Mucosa of descending colon (tissue), 3 donors: ENCODE measurements around the gene C5orf46. TPM values are rescaled to one million over a fixed set of nuclear protein-coding genes. Genes with fewer than 3 reads are reported as not detected.
A peak's percentile ranks its signal among the peaks of the same experiment; 100 is the strongest.

Experiments
- ATAC-seq: fragments of 200-7000 bp; cut with Tn5 transposase; one replicate; pipeline ENCODE4 v1.9.1; 2020; ENCODE audit warnings: mild to moderate bottlenecking, moderate library complexity
- DNase-seq, 3 donors: peaks; one replicate each; pipeline ENCODE4 v3.0.0-alpha.2; 2020
- H3K36me3 ChIP-seq: fragments of 200-600 bp; one replicate; pipeline ENCODE4 v1.8.0; 2021; ENCODE audit warnings: low read depth, mild to moderate bottlenecking
- H3K4me1 ChIP-seq: fragments of 200-600 bp; one replicate; pipeline ENCODE4 v1.8.0; 2021; ENCODE audit warnings: low read depth, mild to moderate bottlenecking
- H3K4me3 ChIP-seq: fragments of 200-600 bp; one replicate; pipeline ENCODE4 v1.8.0; 2021; ENCODE audit warnings: mild to moderate bottlenecking
- H3K9me3 ChIP-seq: fragments of 200-600 bp; one replicate; pipeline ENCODE4 v1.8.0; 2021; ENCODE audit warnings: mild to moderate bottlenecking
- intact Hi-C, 2 donors: fragments of 100-400 bp; cut with DNase I in 1 of 2; cut with micrococcal nuclease in 1 of 2; formaldehyde crosslinking; loops; one replicate each; pipeline versions ENCODE4 v1.11.0 to v1.11.1; 2022; cut with DNase I, micrococcal nuclease
- total RNA-seq, 3 donors: library from RNA; stranded (reverse); fragmentation: NEBNext Ultra II Directional in 2 of 3; extraction: Animal tissue kit (Norgen Biotek cat#: 25700) in 2 of 3; gene quantifications; one replicate each; pipeline versions ENCODE4 v1.2.1 to v1.2.4, GENCODE V29; 2021 to 2023
- TF ChIP-seq, protein P1 (sequence below): fragments of 200-600 bp; IDR thresholded peaks from one replicate; pipeline ENCODE4 v1.8.0; 2022; ENCODE audit warnings: antibody characterized with exemption, mild to moderate bottlenecking
- donor health status: DM: no; HTN: no; CAD: no; lungs with moderate emphysema.
- donor health status: DM: no; HTN: no; CAD: no.
- donor health status: DM: no; HTN: yes; CAD: no.

C5orf46 gene
- total RNA-seq, 3 donors from 2014 or later = not detected

DNA sequence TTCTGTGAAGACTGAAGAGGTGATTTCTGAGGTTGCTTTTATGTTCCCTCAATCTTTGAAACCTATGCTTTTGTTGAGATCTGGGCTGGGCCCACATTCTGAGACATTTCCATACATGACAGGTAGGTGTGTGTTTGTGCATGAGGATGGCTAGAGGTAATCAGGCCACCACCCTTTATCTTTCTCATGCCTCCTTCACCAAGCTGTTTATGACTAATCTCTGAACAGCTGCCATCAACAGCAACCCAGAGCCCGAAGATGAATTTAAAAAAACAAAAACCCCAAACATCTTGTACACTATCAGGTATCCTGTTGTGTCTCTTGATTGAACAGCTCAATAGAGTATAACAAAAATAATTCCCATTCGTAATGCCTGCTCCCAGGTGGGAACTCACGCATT is 12.6 kb upstream of the C5orf46 start:
- H3K9me3 ChIP-seq = no peaks in the 10 kb centered on the region
- TF ChIP-seq, protein P1, sequence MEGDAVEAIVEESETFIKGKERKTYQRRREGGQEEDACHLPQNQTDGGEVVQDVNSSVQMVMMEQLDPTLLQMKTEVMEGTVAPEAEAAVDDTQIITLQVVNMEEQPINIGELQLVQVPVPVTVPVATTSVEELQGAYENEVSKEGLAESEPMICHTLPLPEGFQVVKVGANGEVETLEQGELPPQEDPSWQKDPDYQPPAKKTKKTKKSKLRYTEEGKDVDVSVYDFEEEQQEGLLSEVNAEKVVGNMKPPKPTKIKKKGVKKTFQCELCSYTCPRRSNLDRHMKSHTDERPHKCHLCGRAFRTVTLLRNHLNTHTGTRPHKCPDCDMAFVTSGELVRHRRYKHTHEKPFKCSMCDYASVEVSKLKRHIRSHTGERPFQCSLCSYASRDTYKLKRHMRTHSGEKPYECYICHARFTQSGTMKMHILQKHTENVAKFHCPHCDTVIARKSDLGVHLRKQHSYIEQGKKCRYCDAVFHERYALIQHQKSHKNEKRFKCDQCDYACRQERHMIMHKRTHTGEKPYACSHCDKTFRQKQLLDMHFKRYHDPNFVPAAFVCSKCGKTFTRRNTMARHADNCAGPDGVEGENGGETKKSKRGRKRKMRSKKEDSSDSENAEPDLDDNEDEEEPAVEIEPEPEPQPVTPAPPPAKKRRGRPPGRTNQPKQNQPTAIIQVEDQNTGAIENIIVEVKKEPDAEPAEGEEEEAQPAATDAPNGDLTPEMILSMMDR = no peak
- no peaks in the 10 kb centered on the region for H3K36me3 ChIP-seq
- H3K4me1 ChIP-seq = no peaks in the 10 kb centered on the region
- ATAC-seq = no peak
- intact Hi-C loops = no loop called here
- DNase-seq = no peak
- no peak overlapping the region for H3K4me3 ChIP-seq

DNA sequence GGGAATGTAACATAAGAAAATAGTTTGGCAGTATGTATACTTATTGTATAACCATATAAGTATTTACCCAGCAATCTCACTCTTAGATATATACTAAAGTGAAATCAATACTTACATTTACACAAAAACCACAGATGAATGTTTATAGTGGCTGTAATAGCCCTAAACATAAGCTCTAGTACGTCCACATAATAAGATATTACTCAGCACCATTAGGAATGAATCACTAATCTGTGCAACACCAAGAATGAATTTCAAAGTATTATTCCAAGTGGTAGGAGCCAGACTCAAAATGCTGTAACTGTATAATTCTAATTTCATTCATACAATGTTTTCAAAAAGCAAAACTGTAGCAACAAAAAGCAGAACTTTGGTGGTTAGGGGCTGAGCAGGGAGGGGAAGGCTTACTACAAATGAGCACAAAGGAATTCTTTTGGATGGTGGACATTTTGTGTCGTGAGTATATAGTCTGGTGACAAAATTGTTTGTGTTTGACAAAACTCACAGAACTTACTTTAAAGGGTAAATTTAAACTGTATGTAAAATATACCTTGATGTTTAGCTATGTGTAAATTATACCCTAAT is 11.9 kb upstream of the C5orf46 start:
- Histone ChIP-seq H3K4me3 (no peak overlapping the region), H3K9me3 (no peaks in the 10 kb centered on the region), H3K36me3 (no peaks in the 10 kb centered on the region), H3K4me1 (no peaks in the 10 kb centered on the region)
- intact Hi-C loops = no loop called here
- TF ChIP-seq, protein P1 = no peak
- DNase-seq = no peak
- no peak for ATAC-seq

DNA sequence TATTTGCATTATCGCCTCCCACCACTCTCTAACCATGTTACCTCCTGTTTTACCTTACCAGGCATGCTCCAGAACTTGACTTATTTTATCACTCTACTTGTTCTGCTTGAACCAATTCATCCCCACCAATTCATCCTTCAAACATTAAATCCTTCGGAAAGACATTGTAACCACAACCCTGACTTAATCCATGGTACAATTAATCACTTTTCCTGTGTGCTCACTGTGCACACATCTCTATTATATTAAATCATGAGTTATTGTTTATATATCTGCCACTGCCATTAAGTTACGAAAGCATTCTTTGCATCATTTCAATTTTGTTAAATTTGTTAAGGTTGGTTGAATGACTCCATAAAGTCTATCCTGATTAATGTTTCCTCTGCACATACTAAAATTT is 7.4 kb upstream of the C5orf46 start:
- Histone ChIP-seq H3K36me3 (no peaks in the 10 kb centered on the region), H3K4me1 (no peaks in the 10 kb centered on the region), H3K4me3 (no peak overlapping the region), H3K9me3 (no peaks in the 10 kb centered on the region)
- DNase-seq = no peak
- TF ChIP-seq, protein P1 = no peak
- ATAC-seq = no peak
- intact Hi-C loops = no loop called here

DNA sequence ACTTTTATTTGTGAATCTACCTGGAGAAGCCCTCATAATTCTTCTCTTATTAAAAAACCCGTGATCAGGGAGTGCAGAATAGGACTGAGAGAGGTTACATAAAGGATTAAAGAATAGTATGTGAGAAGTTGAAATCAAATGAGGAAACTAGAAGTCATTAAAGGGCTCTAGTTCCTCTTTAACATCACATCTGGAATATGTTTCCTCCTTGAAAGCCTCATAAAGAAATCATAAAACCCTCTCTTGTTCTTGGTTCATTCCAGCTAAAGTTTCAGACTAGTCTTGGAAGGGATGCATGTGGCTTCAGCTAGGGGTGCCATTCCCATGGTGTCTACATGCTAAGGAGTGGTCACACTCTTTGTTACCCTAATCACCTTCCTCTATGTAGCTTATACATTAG is 5.7 kb upstream of the C5orf46 start:
- TF ChIP-seq, protein P1 = no peak
- DNase-seq = no peak
- Histone ChIP-seq H3K4me1 (no peaks in the 10 kb centered on the region), H3K4me3 (no peak overlapping the region), H3K36me3 (no peaks in the 10 kb centered on the region), H3K9me3 (no peaks in the 10 kb centered on the region)
- ATAC-seq = peak; percentile 24
- intact Hi-C loops = no loop called here

DNA sequence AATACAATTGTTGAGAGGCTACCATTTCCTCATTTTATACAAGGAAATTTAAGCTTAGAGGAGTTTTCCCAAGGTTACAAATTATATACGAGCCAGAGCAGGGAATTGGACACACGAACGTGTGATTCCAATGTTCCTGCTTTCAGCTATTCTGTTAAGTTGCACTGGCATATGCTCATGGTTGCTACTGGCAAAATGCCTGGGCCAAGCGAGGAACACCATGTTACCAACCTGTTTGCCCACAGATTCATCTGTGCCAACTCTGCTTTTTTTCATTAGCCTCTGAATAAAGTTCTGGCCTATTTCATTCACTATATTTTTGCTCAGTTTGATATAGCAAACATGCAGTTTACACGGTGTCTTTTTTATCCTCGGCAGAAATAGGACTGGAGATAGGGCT is 5.1 kb upstream of the C5orf46 start:
- Histone ChIP-seq H3K36me3 (no peaks in the 10 kb centered on the region), H3K4me3 (no peak overlapping the region), H3K4me1 (no peaks in the 10 kb centered on the region), H3K9me3 (no peaks in the 10 kb centered on the region)
- TF ChIP-seq, protein P1 = no peak
- intact Hi-C loops = no loop called here
- no peak for ATAC-seq
- no peak for DNase-seq

DNA sequence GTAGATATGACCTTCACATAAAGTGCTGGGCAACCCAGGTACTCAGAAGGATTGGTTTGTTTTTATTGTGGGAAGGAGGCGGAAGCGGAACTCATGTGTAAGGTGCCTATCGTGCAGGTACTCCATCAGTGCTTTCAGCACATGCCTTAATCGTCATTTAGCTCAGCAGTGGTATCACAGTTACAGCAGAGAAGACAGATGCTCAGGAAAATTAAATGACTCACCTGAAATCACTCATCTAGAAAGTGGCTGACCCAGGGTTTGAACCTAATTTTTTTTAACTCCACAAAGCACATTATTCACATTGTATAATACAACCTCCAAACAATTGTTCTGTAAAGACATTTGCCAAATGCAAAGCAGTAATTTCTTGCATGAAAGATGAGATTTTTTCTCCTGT is 2.2 kb downstream of the C5orf46 start:
- Histone ChIP-seq H3K4me3 (no peak overlapping the region), H3K36me3 (no peaks in the 10 kb centered on the region), H3K4me1 (no peaks in the 10 kb centered on the region), H3K9me3 (no peaks in the 10 kb centered on the region)
- DNase-seq (no peak), ATAC-seq (no peak)
- intact Hi-C loops = no loop called here
- TF ChIP-seq, protein P1 = no peak
